ENCODE results near the gene CCL14. TPM values are rescaled to one million over a fixed set of nuclear protein-coding genes. Genes with fewer than 3 reads are reported as not detected.

The CCL14 gene
- total and polyA plus RNA-seq, 2 of the 13 experiments (the other 11 are each of a cell fraction or from before 2014, with no cell fraction given), result 1.1 to 1.7 TPM

DNA sequence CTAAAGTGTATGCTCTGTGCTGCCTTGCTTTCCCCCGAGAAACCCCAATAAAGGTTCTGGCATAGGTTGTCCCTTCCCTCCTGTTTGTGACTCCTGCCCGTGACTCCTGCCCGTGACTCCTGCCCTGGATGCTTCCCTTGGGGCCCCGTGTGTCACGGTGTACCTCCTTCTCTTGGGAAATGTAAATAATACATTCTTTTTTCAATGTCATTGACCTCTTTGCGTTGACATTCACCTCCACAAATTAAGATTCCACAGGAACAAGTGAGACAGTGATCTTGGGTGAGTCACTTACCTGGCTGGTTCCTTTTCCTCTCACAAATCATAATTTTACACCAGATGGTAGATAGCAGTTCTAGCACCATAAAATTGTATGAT is 14.2 kb upstream of the CCL14 start (continued):
- TF ChIP-seq JUND (CRISPR knock-in tag; IDR thresholded peaks at IDR 0.05), result no peak; the same call in 1 of the 2 replicates
- peak; percentile 86 for TF ChIP-seq SP5 (CRISPR knock-in tag; IDR thresholded peaks at IDR 0.05; ENCODE audit: borderline replicate concordance, low read depth)
- peak; percentile 81 for TF ChIP-seq ESRRA (CRISPR knock-in tag; IDR thresholded peaks at IDR 0.05; ENCODE audit: low read depth)
- no peak for TF ChIP-seq ZSCAN12 (CRISPR knock-in tag; IDR thresholded peaks at IDR 0.05)
- TF ChIP-seq, protein P1, sequence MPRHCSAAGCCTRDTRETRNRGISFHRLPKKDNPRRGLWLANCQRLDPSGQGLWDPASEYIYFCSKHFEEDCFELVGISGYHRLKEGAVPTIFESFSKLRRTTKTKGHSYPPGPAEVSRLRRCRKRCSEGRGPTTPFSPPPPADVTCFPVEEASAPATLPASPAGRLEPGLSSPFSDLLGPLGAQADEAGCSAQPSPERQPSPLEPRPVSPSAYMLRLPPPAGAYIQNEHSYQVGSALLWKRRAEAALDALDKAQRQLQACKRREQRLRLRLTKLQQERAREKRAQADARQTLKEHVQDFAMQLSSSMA (CRISPR knock-in tag; IDR thresholded peaks at IDR 0.05), result no peak
- TF ChIP-seq GATAD2A (CRISPR knock-in tag; IDR thresholded peaks at IDR 0.05), result peak; percentile 82
- TF ChIP-seq, protein P2, sequence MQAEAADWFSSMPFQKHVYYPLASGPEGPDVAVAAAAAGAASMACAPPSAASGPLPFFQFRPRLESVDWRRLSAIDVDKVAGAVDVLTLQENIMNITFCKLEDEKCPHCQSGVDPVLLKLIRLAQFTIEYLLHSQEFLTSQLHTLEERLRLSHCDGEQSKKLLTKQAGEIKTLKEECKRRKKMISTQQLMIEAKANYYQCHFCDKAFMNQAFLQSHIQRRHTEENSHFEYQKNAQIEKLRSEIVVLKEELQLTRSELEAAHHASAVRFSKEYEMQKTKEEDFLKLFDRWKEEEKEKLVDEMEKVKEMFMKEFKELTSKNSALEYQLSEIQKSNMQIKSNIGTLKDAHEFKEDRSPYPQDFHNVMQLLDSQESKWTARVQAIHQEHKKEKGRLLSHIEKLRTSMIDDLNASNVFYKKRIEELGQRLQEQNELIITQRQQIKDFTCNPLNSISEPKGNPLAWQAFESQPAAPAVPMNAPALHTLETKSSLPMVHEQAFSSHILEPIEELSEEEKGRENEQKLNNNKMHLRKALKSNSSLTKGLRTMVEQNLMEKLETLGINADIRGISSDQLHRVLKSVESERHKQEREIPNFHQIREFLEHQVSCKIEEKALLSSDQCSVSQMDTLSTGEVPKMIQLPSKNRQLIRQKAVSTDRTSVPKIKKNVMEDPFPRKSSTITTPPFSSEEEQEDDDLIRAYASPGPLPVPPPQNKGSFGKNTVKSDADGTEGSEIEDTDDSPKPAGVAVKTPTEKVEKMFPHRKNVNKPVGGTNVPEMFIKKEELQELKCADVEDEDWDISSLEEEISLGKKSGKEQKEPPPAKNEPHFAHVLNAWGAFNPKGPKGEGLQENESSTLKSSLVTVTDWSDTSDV (CRISPR knock-in tag; IDR thresholded peaks at IDR 0.05), result no peak
- TF ChIP-seq NONO (IDR thresholded peaks at IDR 0.05), result no peak
- no peak for TF ChIP-seq NONO (CRISPR knock-in tag; conservative IDR thresholded peaks at IDR 0.05)
- no peak for TF ChIP-seq ZNF75D (CRISPR knock-in tag; IDR thresholded peaks at IDR 0.05; ENCODE audit: borderline replicate concordance)
- no peak for TF ChIP-seq CBFB (CRISPR knock-in tag; IDR thresholded peaks at IDR 0.05)
- no peak; the same call in 1 of the 2 replicates for TF ChIP-seq KDM6A (CRISPR knock-in tag; IDR thresholded peaks at IDR 0.05; ENCODE audit: low read depth)
- no peak for TF ChIP-seq ZFAT (CRISPR knock-in tag; conservative IDR thresholded peaks at IDR 0.05)
- TF ChIP-seq TGIF2 (CRISPR knock-in tag; IDR thresholded peaks at IDR 0.05), result no peak
- TF ChIP-seq, protein P3, sequence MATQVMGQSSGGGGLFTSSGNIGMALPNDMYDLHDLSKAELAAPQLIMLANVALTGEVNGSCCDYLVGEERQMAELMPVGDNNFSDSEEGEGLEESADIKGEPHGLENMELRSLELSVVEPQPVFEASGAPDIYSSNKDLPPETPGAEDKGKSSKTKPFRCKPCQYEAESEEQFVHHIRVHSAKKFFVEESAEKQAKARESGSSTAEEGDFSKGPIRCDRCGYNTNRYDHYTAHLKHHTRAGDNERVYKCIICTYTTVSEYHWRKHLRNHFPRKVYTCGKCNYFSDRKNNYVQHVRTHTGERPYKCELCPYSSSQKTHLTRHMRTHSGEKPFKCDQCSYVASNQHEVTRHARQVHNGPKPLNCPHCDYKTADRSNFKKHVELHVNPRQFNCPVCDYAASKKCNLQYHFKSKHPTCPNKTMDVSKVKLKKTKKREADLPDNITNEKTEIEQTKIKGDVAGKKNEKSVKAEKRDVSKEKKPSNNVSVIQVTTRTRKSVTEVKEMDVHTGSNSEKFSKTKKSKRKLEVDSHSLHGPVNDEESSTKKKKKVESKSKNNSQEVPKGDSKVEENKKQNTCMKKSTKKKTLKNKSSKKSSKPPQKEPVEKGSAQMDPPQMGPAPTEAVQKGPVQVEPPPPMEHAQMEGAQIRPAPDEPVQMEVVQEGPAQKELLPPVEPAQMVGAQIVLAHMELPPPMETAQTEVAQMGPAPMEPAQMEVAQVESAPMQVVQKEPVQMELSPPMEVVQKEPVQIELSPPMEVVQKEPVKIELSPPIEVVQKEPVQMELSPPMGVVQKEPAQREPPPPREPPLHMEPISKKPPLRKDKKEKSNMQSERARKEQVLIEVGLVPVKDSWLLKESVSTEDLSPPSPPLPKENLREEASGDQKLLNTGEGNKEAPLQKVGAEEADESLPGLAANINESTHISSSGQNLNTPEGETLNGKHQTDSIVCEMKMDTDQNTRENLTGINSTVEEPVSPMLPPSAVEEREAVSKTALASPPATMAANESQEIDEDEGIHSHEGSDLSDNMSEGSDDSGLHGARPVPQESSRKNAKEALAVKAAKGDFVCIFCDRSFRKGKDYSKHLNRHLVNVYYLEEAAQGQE (IDR thresholded peaks at IDR 0.05; ENCODE audit: borderline replicate concordance in 1 of 2, low read depth in 1 of 2, low read length in 2 of 2), result no peak
- peak; percentile 45 for TF ChIP-seq ZEB1 (IDR thresholded peaks at IDR 0.05; ENCODE audit: insufficient replicate concordance, low read depth)
- TF ChIP-seq GATAD1 (CRISPR knock-in tag; IDR thresholded peaks at IDR 0.05), result 0 out of 2 replicates have a peak, but pooled peaks have one; percentile 5
- TF ChIP-seq ZBTB3 (CRISPR knock-in tag; IDR thresholded peaks at IDR 0.05; ENCODE audit: borderline replicate concordance, low read depth), result no peak
- peak; percentile 95 for TF ChIP-seq RXRB (CRISPR knock-in tag; IDR thresholded peaks at IDR 0.05; ENCODE audit: borderline replicate concordance)
- TF ChIP-seq, protein P4, sequence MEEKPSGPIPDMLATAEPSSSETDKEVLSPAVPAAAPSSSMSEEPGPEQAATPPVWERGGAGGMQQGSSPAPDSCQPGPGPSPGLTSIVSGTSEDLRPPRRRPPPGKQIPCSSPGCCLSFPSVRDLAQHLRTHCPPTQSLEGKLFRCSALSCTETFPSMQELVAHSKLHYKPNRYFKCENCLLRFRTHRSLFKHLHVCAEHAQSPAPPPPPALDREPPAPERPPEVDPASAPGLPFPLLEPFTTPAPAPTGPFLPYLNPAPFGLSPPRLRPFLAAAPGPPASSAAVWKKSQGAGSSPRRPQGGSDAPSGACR (CRISPR knock-in tag; IDR thresholded peaks at IDR 0.05), result peak; percentile 53; the same call in 1 of the 2 replicates
- no peak for TF ChIP-seq NFE2L2 (IDR thresholded peaks at IDR 0.05; ENCODE audit: low read length)
- no peak for TF ChIP-seq KDM4B (CRISPR knock-in tag; IDR thresholded peaks at IDR 0.05)
- no peak for TF ChIP-seq GABPB1 (CRISPR knock-in tag; IDR thresholded peaks at IDR 0.05)
- no peak for TF ChIP-seq HOXA5 (CRISPR knock-in tag; IDR thresholded peaks at IDR 0.05)
- TF ChIP-seq ZNF230 (CRISPR knock-in tag; IDR thresholded peaks at IDR 0.05), result no peak
- no peak for TF ChIP-seq AGO2 (optimal IDR thresholded peaks at IDR 0.05; ENCODE audit: low read depth, low read length)
- no peak for TF ChIP-seq MBNL3 (CRISPR knock-in tag; conservative IDR thresholded peaks at IDR 0.05)
